A172 (cell line): Measurements from ENCODE around the gene INO80D. TPM values are rescaled to one million over a fixed set of nuclear protein-coding genes. Genes with fewer than 3 reads are reported as not detected.
"Not testable (repeated sequence)": the region's sequence is repeated elsewhere in the genome, so short reads cannot be mapped to it uniquely, and the experiment has no call there.

Experiments
- DNase-seq: peaks from one replicate; pipeline ENCODE4 v3.0.0-alpha.2; 2015; ENCODE audit warnings: low spot score
- total RNA-seq: library from RNA; depleted of rRNA; stranded (reverse); fragments of >200 nt; shearing (Covaris generic); gene quantifications from 2 replicates; pipeline ENCODE4 v1.2.3, GENCODE V29; 2014

Gene INO80D
- total RNA-seq, 1 experiment from 2014 or later, result 6.2 TPM

DNA sequence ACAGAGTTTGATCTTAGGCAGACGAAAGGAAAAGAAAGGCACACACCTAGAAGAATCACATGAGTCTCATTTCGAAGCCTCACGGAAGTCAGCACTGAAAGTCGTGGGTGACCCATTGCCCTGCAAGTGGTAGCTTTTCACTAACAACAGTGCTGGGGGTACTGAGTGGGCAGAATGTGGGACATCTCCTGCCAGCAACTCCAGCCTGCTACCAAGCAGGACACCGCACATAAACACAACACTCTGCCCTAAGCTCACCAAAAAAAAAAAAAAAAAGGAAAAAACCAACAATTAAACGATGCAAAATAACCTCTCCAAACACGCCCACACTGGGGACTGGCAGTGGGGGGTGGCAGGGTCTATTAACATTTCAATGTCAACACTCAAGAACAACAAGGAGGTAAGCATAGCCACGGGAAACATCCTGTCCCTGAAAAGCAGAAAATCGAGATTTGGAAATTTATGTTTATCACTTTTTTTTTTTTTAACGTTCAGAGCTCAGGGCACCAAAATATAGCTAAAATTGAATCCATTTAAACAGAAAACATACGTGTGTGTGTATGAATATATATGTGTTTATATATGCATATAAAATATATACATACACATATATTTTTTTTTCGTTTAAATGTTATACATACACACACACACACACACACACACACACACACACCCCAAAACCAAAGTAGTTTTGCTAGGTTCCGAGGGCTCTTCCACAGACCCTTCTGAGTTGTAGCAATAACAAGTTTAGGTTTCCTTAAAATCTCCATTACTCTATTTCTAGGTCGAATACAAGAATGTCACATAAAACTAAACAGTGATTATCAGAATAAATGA is 2.2 kb downstream of the INO80D start:
- no peak for DNase-seq

DNA sequence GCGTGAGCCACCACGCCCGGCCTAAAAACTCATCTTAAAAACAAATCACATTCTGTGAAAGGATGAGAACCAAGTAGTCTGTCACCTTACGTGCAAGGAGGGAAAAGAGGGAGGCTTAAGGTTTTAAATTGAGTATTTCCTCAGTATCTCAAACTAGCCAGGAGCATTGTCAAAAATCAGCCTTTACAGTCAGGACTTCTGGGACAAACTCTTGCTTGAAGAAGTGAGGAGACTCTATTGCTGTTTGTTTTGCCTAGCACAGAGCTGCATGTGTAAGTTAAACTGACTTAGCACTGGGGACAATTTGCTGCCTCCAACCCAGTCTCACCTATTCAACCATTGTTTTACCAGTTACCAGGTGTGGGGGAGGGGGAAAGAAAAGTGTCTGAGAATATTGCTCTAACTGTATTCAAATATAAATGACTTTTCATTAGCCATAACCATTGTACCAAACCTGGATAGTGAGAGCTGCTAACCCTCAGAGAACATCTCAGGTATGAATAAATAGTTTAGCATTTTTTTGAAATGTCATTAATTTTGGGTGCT is 3.6 kb downstream of the INO80D start:
- DNase-seq, result no peak

DNA sequence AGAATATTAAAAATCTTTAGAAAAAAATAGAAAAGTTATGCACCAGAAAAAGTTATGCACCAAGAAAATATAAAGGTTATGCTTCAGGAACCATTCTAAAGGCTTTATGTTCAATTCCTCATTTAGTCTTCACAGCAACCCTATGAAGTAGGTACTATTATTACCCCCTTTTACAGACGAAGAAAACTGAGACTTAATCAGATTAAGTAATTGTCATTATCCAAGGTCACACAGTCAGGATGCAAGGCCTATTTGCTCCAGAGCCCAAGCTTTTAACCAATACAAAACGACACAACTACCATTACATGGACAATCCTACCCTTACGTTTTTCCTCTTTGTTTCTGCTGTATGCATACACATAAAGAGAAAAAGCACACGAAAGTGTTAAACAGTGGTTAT is 5.0 kb downstream of the INO80D start:
- no peak for DNase-seq

DNA sequence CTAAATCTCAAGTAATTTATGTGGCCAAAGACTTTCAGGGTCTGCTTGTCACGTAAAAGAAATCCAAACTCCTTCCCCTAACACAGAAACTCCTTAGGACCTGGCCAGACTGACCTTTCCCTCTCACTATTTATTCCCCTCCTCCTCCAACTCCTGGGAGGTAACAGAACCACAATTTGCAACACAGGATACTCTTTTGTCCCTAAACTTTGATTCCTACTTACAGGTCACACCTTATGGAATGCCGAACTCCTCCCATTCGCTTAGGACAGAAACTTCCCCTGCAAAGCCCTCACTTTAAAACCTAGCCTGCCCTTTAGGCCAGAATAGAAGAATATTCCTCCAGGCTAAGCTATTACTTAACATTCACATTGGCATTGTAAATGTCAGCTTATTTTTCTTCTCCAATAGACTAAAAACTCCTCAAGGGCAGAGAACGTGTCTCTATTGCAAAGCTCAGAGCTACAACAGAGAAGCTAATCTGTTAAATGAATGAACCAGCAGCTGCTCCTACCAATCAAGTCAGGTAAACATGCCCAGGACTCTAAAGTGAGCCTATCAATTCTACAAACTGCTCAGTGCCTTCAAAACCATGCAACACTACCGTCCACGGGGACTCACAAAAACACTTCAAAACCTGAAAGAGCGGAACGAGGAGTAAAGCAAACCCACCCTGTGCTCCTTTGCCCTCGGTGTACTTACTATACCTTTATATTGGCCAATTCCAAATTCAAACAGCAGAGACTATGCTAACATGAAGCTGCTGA is 6.1 kb downstream of the INO80D start:
- no peak for DNase-seq

DNA sequence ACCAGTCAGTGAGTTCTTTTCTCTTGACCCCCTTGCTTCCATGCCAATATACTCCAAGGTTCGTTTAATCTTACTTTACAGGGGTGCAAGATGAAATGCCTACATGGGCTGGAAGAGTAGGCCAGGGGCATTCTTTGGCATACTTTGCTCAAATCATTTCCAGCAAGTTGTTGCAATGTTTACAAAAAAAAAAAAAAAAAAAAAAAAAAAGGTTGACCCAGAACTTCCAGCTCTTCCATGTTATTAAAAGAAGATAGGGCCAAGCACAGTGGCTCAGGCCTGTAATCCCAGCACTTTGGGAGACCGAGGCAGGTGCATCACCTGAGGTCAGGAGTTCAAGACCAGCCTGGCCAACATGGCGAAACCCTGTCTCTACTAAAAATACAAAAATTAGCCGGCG is 8.1 kb downstream of the INO80D start:
- not testable (repeated sequence) for DNase-seq

DNA sequence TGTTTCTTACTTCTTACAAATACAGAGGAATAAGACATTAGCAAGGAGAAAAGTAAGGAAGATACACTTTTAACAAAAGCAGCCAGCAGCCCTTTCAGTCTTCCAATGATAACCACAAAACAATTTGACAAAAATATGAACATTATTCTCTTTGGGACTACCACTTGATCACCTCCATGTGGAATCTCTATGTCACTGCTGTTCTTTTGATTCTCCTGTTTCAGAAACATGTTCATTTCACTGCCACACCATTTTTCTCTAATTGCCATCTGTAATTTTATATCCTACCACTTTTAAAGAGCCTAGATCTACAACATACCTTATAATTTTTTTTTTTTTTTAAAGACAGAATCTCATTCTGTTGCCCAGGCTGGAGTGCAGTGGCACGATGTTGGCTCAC is 10.9 kb downstream of the INO80D start:
- no peak for DNase-seq

DNA sequence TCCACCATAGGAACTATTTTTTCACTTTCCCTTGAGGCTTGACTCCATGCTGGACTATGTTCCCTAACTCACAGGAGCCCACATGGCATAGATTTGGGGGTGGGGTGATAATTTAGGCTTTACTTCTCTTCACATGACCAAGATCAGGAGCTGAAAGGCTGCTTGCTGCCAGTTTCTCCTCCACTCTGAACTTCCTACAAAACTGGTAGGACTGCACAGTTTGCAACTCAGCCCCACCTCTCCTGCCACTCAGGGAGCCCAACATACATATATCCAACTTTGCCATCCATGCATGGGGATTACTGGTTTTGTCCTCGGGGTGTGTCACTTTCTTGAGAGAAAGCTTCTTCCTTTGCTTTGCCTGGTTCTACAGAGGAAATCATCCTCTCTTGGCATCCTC is 14.2 kb downstream of the INO80D start:
- no peak for DNase-seq

DNA sequence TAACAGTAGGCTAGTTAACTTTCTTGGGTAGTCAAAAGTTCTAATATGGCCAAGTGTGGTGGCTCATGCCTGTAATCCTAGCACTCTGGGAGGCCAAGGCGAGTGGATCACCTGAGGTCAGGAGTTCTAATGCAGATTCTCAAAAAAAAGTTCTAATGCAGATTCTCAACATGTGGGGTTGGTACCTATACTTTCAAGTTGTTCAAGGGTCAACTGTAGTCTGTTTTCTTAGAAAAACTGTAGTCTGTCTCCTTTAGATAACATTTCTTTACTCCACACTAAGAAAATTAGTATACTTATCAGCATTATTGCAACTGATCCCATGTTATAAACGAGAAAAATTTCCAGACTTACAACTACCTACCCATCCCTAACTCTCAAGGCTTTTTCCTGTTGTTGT is 16.6 kb downstream of the INO80D start:
- DNase-seq, result no peak

DNA sequence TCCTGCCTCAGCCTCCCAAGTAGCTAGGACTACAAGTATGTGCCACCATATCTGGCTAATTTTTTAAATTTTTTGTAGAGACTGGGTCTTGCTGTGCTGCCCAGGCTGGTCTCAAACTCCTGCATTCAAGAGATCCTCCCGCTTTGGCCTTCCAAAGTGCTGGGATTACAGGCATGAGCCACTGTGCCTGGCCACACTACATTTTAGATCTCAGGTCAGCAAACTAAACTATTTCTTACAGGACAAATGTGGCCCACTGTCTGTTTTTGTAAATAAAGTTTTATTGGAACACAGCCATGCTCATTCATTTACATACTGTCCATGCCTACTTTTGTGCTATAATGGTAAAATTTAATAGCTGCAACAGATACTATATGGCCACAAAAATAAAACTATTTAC is 17.8 kb downstream of the INO80D start:
- DNase-seq, result no peak

DNA sequence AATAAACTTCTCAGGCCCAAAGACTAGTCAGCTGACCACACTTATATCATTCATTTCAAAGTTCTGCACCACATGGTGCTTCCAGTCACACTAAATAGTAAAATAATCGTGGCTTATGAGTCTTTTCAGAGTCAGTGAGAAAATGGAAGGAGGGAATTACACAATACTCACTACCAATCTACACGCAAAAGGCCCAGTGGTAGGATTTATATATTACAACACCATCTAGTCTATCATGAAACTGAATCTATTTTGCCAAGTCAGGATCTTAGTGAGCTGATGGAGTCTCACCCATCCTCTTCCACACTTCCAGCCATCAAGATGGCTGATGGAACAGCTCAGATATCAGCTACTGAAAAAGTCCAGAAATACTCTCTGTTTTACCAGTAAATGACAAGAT is 21.9 kb downstream of the INO80D start:
- no peak for DNase-seq

DNA sequence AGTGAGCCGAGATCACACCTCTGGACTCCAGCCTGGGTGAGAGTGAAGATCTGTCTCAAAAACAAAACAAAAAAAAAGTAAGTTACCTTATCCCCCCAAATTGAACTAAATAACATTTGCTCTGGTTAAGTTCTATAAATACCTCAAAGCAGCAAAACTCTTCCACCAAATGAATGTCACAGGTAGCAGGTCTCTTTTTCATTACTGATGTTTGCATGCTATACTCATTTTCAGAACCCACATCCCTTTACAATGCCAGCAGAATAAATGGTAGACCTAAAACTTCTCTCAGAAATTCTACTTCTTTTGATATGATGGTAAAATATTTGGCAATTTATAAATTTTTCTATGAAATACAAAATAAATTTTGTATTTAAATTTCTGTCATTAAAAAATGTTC is 22.3 kb downstream of the INO80D start:
- DNase-seq, result no peak

DNA sequence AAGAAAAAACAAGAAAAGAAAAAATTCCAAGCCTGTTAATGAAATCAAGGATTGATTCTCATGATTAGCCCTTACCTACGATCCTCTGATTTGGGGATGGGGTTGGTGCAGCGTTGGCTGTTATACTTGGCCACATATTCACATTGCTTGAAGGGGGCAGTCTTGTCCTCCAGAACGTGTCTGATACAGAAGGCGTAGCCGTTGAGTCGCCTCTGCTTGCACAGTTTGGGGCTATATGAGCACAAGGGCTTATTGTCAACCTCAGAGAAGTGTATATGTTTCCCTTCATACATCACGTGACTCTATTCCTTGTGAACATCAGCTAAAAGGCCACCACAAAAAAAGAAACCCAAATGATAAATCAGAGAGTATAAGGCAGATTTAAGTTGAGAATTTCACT is 23.2 kb downstream of the INO80D start:
- DNase-seq, result no peak

DNA sequence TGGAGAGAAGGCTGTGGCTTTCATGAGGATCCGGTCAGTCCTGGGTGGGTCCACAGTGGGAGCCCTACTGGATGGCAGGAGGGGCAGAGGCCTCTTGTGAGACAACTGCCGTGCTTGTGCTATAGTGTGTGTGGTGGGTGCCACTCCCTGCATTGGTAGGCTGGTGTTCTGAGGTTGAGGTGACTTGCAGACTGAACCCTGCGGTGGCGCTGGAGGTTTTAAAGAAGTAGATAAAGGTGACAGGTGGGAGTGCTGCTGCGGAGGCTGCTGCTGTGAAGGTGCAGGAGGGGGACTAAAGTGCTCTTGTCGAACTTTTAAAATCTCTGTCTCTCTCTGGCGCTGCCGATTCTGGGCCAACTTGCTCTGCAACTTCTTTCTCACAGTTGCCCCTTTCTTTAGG is 29.7 kb downstream of the INO80D start:
- DNase-seq, result no peak

DNA sequence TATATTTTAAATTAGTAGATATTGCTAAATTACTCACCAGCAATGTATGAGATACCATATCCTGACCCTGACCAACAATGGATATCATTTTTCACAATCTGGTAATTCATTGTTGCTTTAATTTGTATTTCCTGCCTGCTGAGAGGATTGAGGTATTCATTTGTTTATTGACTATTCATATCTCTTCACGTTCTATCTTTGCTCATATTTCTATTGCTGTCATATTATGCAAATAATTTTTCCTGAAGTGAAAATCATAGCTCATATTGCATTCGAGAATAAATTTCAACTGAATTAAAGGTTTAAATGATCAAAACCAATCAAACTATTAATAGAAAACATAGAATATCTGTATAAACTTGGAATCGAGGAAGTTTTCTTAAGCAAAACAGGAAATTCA is 31.0 kb downstream of the INO80D start:
- no peak for DNase-seq

DNA sequence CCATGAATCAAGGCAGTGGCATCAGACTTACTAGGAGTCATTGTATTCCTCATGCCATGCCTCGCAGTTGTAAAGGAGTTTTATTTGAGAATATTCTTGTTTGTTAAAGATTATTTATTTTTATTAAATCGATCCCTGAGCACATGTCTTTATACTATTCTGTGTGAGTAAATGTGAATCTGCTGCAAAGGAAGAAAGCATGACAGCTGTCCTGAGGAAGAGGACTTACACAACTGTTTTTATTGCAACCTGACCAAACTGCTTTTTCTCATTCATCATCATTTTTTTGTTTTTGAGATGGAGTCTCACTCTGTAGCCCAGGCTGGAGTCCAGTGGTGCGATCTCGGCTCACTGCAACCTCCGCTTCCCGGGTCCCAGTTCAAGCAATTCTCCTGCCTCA is 34.1 kb downstream of the INO80D start:
- no peak for DNase-seq

DNA sequence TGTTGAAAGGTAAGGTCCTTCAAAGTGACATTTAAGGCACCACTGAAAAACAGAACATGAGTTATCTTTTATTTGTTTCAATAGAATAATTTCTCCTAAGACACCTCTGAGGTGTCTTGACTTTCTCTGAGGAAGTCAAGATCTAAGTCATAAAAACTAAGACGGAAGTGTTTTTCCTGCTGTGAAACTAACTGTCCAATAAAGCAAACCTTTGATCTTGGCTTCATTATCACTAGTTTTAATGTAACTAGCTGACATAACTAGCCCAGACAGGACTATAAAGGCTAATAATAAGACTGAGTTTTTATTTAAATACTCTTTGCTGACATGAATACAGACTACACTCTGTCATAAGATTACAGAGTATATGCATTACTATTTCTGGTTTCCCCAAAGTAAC is 36.6 kb downstream of the INO80D start:
- no peak for DNase-seq

DNA sequence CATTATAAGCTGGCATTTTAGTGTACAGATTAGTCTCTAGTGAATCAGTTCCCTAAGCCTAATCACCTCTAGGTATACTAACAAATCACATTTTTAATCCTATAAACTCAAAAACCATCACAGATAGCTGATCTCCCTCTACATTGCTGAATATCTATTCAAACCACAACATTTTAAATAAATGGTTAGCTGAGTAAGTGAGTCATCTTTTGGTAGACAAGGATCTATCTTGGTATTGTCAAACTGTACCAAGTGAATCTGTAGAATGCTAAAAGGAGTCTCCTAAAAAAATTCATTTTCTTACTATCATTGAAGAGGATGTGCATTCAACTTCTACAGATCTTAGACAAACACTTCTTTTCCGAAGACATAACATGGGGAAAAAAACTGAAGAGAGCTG is 40.7 kb downstream of the INO80D start:
- DNase-seq, result peak; percentile 6

DNA sequence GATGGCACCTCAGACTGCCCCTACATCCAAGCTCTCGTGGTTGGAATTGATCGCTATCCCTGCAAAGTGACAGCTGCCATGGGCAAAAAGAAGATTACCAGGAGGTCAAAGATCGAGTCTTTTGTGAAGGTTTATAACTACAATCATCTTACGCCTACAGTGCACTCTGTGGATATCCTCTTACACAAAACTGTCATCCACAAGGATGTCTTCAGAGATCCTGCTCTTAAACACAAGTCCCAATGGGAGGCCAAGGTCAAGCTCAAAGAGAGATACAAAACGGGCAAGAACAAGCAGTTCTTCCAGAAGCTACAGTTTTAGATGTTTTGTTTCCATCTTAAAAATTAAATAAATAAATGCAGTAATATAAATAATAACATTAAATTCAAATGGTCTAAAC is 45.4 kb downstream of the INO80D start:
- DNase-seq, result no peak

DNA sequence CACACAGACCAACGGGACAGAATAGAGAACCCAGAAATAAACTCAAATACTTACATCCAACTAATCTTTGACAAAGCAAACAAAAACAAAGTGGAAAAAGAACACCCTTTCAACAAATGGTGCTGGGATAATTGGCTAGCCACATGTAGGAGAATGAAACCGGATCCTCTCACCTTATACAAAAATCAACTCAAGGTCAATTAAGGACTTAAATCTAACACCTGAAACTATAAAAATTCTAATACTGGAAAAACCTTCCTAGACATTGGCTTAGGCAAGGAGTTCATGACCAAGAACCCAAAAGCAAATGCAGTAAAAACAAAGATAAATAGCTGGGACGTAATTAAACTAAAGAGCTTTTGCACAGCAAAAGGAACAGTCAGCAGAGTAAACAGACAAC is 50.6 kb downstream of the INO80D start:
- DNase-seq, result not testable (repeated sequence)

DNA sequence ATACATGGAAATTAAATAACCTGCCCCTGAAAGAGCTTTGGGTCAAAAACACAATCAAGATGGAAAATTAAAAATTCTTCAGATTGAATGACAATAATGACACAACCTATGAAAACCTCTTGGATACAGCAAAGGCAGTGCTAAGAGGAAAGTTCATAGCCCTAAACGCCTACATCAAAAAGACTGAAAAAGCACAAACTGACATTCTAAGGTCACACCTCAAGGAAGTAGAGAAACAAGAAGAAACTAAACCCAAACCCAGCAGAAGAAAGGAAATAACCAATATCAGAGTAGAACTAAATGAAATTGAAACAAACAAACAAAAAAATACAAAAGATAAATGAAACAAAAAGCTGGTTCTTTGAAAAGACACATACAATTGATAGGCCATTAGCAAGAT is 52.5 kb downstream of the INO80D start:
- not testable (repeated sequence) for DNase-seq

DNA sequence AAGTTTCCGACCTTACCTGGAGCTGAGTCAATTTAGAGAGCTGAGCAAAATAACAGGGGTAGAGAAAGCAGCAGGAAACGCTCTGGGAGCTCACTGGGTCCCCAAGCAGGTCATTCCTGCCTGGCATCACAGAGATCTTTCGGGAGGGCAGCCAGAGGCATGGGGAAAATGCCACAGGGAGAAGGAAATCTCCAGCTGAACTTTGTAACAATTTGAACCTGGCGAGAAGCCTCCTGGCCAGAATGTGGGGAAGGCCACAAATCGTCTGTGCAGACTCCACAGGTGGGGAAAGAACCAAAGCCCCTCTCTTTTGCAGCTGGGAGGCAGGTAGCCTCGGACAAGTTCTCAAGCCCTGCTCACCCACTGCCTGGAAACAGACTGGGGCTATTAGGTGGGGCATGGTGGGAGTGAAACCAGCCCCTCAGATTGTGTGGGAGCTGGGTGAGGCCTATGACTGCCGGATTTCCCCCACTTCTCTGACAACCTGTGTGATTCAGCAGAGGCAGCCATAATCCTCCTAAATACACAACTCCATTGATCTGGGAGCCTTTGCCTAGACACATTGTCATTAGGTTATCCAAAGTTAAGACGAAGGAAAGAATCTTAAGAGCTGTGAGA is 53.9 kb downstream of the INO80D start:
- no peak for DNase-seq

DNA sequence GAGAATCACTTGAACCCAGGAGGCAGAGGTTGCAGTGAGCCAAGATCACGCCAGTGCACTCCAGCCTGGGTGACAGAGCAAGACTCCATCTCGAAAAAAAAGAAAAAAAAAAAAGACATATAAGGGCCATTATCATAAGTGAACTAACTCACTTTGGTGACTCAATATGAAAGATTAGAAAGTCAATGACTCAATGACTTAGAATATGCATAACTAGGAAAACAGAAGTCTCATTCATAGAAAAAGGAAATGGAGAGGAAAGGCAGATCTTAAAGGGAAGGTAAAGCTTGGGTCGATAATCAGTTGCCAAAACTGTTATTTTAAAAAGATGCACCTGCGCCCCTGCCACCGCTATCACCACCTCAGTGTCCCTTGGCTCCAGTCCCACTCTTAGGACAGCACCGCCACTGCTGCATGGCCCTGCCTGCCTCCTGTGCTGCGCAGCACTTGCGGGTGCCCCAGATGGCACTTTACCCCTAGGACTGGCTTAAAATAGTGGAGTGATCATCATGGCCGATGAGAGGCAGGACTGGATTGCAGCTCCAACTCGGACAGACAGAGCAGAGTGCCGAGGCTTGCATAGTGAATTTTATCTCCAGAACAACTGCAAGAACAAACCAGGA is 54.7 kb downstream of the INO80D start:
- DNase-seq, result peak; percentile 27
